ENCODE results near the gene KCNQ2. TPM values are rescaled to one million over a fixed set of nuclear protein-coding genes. Genes with fewer than 3 reads are reported as not detected.

Gene KCNQ2
- total RNA-seq, 1 donor from 2014 or later: 11.5 TPM

- H3K27me3 Mint-ChIP-seq (ENCODE audit: low read depth, unreplicated experiment): peaks cover 8% of the 10 kb centered on the region
- Histone ChIP-seq H3K4me1 (ENCODE audit: insufficient read depth, low read length) (no peaks in the 10 kb centered on the region), H3K27ac (ENCODE audit: low read depth, low read length) (no peak overlapping the region), H3K79me2 (ENCODE audit: insufficient read depth, low read length) (no peaks in the 10 kb centered on the region), H4K20me1 (ENCODE audit: insufficient read depth, low read length) (no peaks in the 10 kb centered on the region), H3K4me2 (ENCODE audit: low read length) (no peak overlapping the region), H2AFZ (ENCODE audit: low read depth, low read length) (no peak overlapping the region), H3K27me3 (ENCODE audit: insufficient read depth, low read length) (no peaks in the 10 kb centered on the region), H3K36me3 (ENCODE audit: insufficient read depth, low read length) (no peaks in the 10 kb centered on the region), H3K4me3 (ENCODE audit: insufficient read depth, low read depth, low read length) (no peak overlapping the region), H3K9me3 (ENCODE audit: insufficient read depth, low read depth, low read length) (no peaks in the 10 kb centered on the region), H3K9ac (ENCODE audit: low read length) (no peak overlapping the region)
- TF ChIP-seq CTCF (IDR thresholded peaks at IDR 0.05; ENCODE audit: insufficient read depth, low read depth, low read length): no peak
- no peak for TF ChIP-seq EZH2 (IDR thresholded peaks at IDR 0.05; ENCODE audit: insufficient read depth, low read length)
- no peaks in the 10 kb centered on the region for H3K4me1 Mint-ChIP-seq (ENCODE audit: low read depth, unreplicated experiment)
- no peak for DNase-seq (ENCODE audit: low read depth)
- H3K27ac Mint-ChIP-seq (ENCODE audit: unreplicated experiment): no peak overlapping the region
- H3K36me3 Mint-ChIP-seq (ENCODE audit: low read depth, unreplicated experiment): no peaks in the 10 kb centered on the region
- peaks cover 2% of the 10 kb centered on the region for H3K9me3 Mint-ChIP-seq (ENCODE audit: unreplicated experiment)
- no peak for FAIRE-seq
- no peak overlapping the region for H3K4me3 Mint-ChIP-seq (ENCODE audit: unreplicated experiment)
Observed at GRCh38 chr20:63433351-63433750, 39.1 kb downstream of the KCNQ2 start.

GRCh38 chr20:63432577-63433325 lies 39.7 kb downstream of the KCNQ2 start:
- no peak overlapping the region for H2AFZ ChIP-seq (ENCODE audit: low read depth, low read length)
- H3K9ac ChIP-seq (ENCODE audit: low read length): no peak overlapping the region
- H3K27me3 ChIP-seq (ENCODE audit: insufficient read depth, low read length): no peaks in the 10 kb centered on the region
- no peak for TF ChIP-seq EZH2 (IDR thresholded peaks at IDR 0.05; ENCODE audit: insufficient read depth, low read length)
- TF ChIP-seq CTCF (IDR thresholded peaks at IDR 0.05; ENCODE audit: insufficient read depth, low read depth, low read length): no peak
- Mint-ChIP-seq H3K4me1 (ENCODE audit: low read depth, unreplicated experiment) (no peaks in the 10 kb centered on the region), H3K9me3 (ENCODE audit: unreplicated experiment) (peaks cover 2% of the 10 kb centered on the region), H3K27ac (ENCODE audit: unreplicated experiment) (no peak overlapping the region), H3K4me3 (ENCODE audit: unreplicated experiment) (no peak overlapping the region), H3K36me3 (ENCODE audit: low read depth, unreplicated experiment) (no peaks in the 10 kb centered on the region), H3K27me3 (ENCODE audit: low read depth, unreplicated experiment) (peaks cover 8% of the 10 kb centered on the region)
- DNase-seq (ENCODE audit: low read depth) (no peak), FAIRE-seq (no peak)
- H3K4me2 ChIP-seq (ENCODE audit: low read length): no peak overlapping the region
- no peaks in the 10 kb centered on the region for H3K9me3 ChIP-seq (ENCODE audit: insufficient read depth, low read depth, low read length)
- no peaks in the 10 kb centered on the region for H4K20me1 ChIP-seq (ENCODE audit: insufficient read depth, low read length)
- H3K4me1 ChIP-seq (ENCODE audit: insufficient read depth, low read length): no peaks in the 10 kb centered on the region
- H3K79me2 ChIP-seq (ENCODE audit: insufficient read depth, low read length): no peaks in the 10 kb centered on the region
- H3K4me3 ChIP-seq (ENCODE audit: insufficient read depth, low read depth, low read length): no peak overlapping the region
- no peak overlapping the region for H3K27ac ChIP-seq (ENCODE audit: low read depth, low read length)
- no peaks in the 10 kb centered on the region for H3K36me3 ChIP-seq (ENCODE audit: insufficient read depth, low read length)

GRCh38 chr20:63431944-63432343 lies 40.5 kb downstream of the KCNQ2 start:
- peaks cover 8% of the 10 kb centered on the region for H3K27me3 Mint-ChIP-seq (ENCODE audit: low read depth, unreplicated experiment)
- peaks cover 2% of the 10 kb centered on the region for H3K9me3 Mint-ChIP-seq (ENCODE audit: unreplicated experiment)
- Histone ChIP-seq H3K4me2 (ENCODE audit: low read length) (no peak overlapping the region), H3K36me3 (ENCODE audit: insufficient read depth, low read length) (no peaks in the 10 kb centered on the region), H3K9me3 (ENCODE audit: insufficient read depth, low read depth, low read length) (no peaks in the 10 kb centered on the region), H3K79me2 (ENCODE audit: insufficient read depth, low read length) (no peaks in the 10 kb centered on the region), H3K4me3 (ENCODE audit: insufficient read depth, low read depth, low read length) (no peak overlapping the region), H2AFZ (ENCODE audit: low read depth, low read length) (no peak overlapping the region), H3K9ac (ENCODE audit: low read length) (no peak overlapping the region), H4K20me1 (ENCODE audit: insufficient read depth, low read length) (no peaks in the 10 kb centered on the region), H3K27ac (ENCODE audit: low read depth, low read length) (no peak overlapping the region), H3K27me3 (ENCODE audit: insufficient read depth, low read length) (no peaks in the 10 kb centered on the region), H3K4me1 (ENCODE audit: insufficient read depth, low read length) (no peaks in the 10 kb centered on the region)
- TF ChIP-seq CTCF (IDR thresholded peaks at IDR 0.05; ENCODE audit: insufficient read depth, low read depth, low read length) (no peak), EZH2 (IDR thresholded peaks at IDR 0.05; ENCODE audit: insufficient read depth, low read length) (no peak)
- H3K36me3 Mint-ChIP-seq (ENCODE audit: low read depth, unreplicated experiment): no peaks in the 10 kb centered on the region
- no peak for FAIRE-seq
- H3K4me3 Mint-ChIP-seq (ENCODE audit: unreplicated experiment): no peak overlapping the region
- H3K4me1 Mint-ChIP-seq (ENCODE audit: low read depth, unreplicated experiment): no peaks in the 10 kb centered on the region
- no peak for DNase-seq (ENCODE audit: low read depth)
- no peak overlapping the region for H3K27ac Mint-ChIP-seq (ENCODE audit: unreplicated experiment)
